GM12801 (cell line): ENCODE measurements around the gene VWA5B1.

ENCODE experiments used
- CTCF ChIP-seq: IDR thresholded peaks from one replicate; pipeline ENCODE4 v1.5.1; 2011; ENCODE audit warnings: control low read depth; ENCODE audit not compliant: insufficient read length; ENCODE audit errors: extremely low read depth

The VWA5B1 gene

GRCh38 chr1:20336105-20336605 is 45.5 kb downstream of the VWA5B1 start:
- TF ChIP-seq CTCF, result no peak

- TF ChIP-seq CTCF, result no peak
These were observed 46.9 kb downstream of the VWA5B1 start for GRCh38 chr1:20337581-20337980.

- no peak for TF ChIP-seq CTCF
These were observed 49.3 kb downstream of the VWA5B1 start for GRCh38 chr1:20339811-20340457.

- no peak for TF ChIP-seq CTCF
These were observed 51.8 kb downstream of the VWA5B1 start for GRCh38 chr1:20342294-20343148.

- TF ChIP-seq CTCF, result no peak
These were observed 52.7 kb downstream of the VWA5B1 start for GRCh38 chr1:20343149-20343937.

GRCh38 chr1:20343938-20344302 is 53.2 kb downstream of the VWA5B1 start:
- no peak for TF ChIP-seq CTCF

- TF ChIP-seq CTCF, result no peak
These were observed 54.1 kb downstream of the VWA5B1 start for GRCh38 chr1:20344738-20345137.
